PC-3 (cell line): Measurements from ENCODE around the gene KANSL1L. TPM values are rescaled to one million over a fixed set of nuclear protein-coding genes. Genes with fewer than 3 reads are reported as not detected.
"Not testable (repeated sequence)": the region's sequence is repeated elsewhere in the genome, so short reads cannot be mapped to it uniquely, and the experiment has no call there.

Source experiments
- ATAC-seq: fragments of 200-7000 bp; cut with Tn5 transposase; 2 replicates; pipeline ENCODE4 v1.9.1; 2020; ENCODE audit warnings: mild to moderate bottlenecking, moderate library complexity
- BruUV-seq: library from RNA; stranded (reverse); fragments of 400-500 nt; replicated peaks from 2 replicates; lab custom pipeline; 2021; lab: Mats Ljungman, UMichigan
- CTCF ChIA-PET: fragments of 300-600 bp; sonication (Branson Sonifier 250); formaldehyde crosslinking; loops from one replicate; lab custom pipeline; 2022; ENCODE audit warnings: antibody characterized with exemption; lab: Charles Lee
- POLR2A ChIA-PET: fragments of 300-600 bp; sonication (Branson Sonifier 250); formaldehyde crosslinking; loops from one replicate; lab custom pipeline; 2022; ENCODE audit warnings: antibody characterized with exemption; ENCODE audit not compliant: unreplicated experiment; lab: Charles Lee
- DNase-seq: peaks from one replicate; pipeline ENCODE4 v3.0.0-alpha.2; 2015
- H2AFZ ChIP-seq: fragments of 300-600 bp; sonication (generic); 2 replicates; pipeline ENCODE4 v1.6.0; 2016; ENCODE audit warnings: antibody characterized with exemption, low read length
- H3F3A ChIP-seq: fragments of 300-600 bp; sonication (generic); one replicate; pipeline ENCODE4 v1.6.0; 2017; ENCODE audit warnings: antibody characterized with exemption, low read length, control low read depth, mild to moderate bottlenecking; ENCODE audit not compliant: unreplicated experiment
- H3K27ac ChIP-seq: fragments of 300-600 bp; sonication (generic); 2 replicates; pipeline ENCODE4 v1.5.1; 2016; ENCODE audit warnings: mild to moderate bottlenecking, low read length
- H3K27me3 ChIP-seq: fragments of 300-600 bp; sonication (generic); 2 replicates; pipeline ENCODE4 v1.6.1; 2016; ENCODE audit warnings: low read length, mixed read lengths
- H3K36me3 ChIP-seq: fragments of 300-600 bp; sonication (generic); 2 replicates; pipeline ENCODE4 v1.6.1; 2016; ENCODE audit warnings: low read depth, mixed run types, low read length, mixed read lengths
- H3K4me1 ChIP-seq: fragments of 300-600 bp; sonication (generic); 2 replicates; pipeline ENCODE4 v1.5.1; 2016; ENCODE audit warnings: low read length; ENCODE audit not compliant: insufficient read depth
- H3K4me2 ChIP-seq: fragments of 300-600 bp; sonication (generic); 2 replicates; pipeline ENCODE4 v1.6.0; 2016; ENCODE audit warnings: low read length
- H3K4me3 ChIP-seq: fragments of 300-600 bp; sonication (generic); 2 replicates; pipeline ENCODE4 v1.5.1; 2016; ENCODE audit warnings: mild to moderate bottlenecking, low read length, mixed read lengths
- H3K79me2 ChIP-seq: fragments of 300-600 bp; sonication (generic); 2 replicates; pipeline ENCODE4 v1.6.1; 2017; ENCODE audit warnings: low read length, mixed read lengths
- H3K9ac ChIP-seq: fragments of 300-600 bp; sonication (generic); 2 replicates; pipeline ENCODE4 v1.6.0; 2016; ENCODE audit warnings: mild to moderate bottlenecking, low read length
- H3K9me2 ChIP-seq: fragments of 300-600 bp; sonication (generic); replicated peaks from 2 replicates; pipeline ENCODE4 v1.6.1; 2016; ENCODE audit warnings: mixed run types, low read length, mixed read lengths
- H3K9me3 ChIP-seq: fragments of 300-600 bp; sonication (generic); 2 replicates; pipeline ENCODE4 v1.6.1; 2016; ENCODE audit warnings: low read length, mixed read lengths
- H4K20me1 ChIP-seq: fragments of 300-600 bp; sonication (generic); 2 replicates; pipeline ENCODE4 v1.6.1; 2016; ENCODE audit warnings: low read length, mixed read lengths
- EZH2 ChIP-seq: fragments of 300-600 bp; sonication (generic); IDR thresholded peaks from one replicate; pipeline ENCODE4 v1.6.1; 2017; ENCODE audit warnings: antibody characterized with exemption, mild to moderate bottlenecking, low read length; ENCODE audit not compliant: unreplicated experiment
- EZH2phosphoT487 ChIP-seq: fragments of 300-600 bp; sonication (generic); IDR thresholded peaks from 2 replicates; pipeline ENCODE4 v1.6.1; 2018; ENCODE audit warnings: mild to moderate bottlenecking, antibody characterized with exemption, low read length, borderline replicate concordance
- intact Hi-C: fragments of 100-400 bp; cut with micrococcal nuclease; formaldehyde crosslinking; loops from 2 replicates; pipeline ENCODE4 v1.9.0; 2023
- total RNA-seq: library from RNA; depleted of rRNA; stranded (reverse); fragments of >200 nt; gene quantifications from 2 replicates; pipeline ENCODE4 v1.2.3, GENCODE V29; 2014
- TF ChIP-seq, protein P1 (sequence below): fragments of 300-600 bp; sonication (generic); conservative IDR thresholded peaks from 2 replicates; pipeline ENCODE4 v1.5.1; 2017; ENCODE audit warnings: antibody characterized with exemption, low read depth, mild to moderate bottlenecking, low read length

KANSL1L gene
- total RNA-seq, 1 experiment from 2014 or later = 2.3 TPM

GRCh38 chr2:210180477-210180876, 9.3 kb upstream of the KANSL1L start:
- Histone ChIP-seq H3K9me3 (no peaks in the 10 kb centered on the region), H3K4me1 (no peaks in the 10 kb centered on the region), H3K4me2 (no peak overlapping the region), H3K27me3 (peaks cover 13% of the 10 kb centered on the region; the same call in 1 of the 2 replicates), H3F3A (no peaks in the 10 kb centered on the region), H3K4me3 (no peak overlapping the region), H3K79me2 (no peaks in the 10 kb centered on the region), H3K9me2 (no peaks in the 10 kb centered on the region), H3K9ac (no peak overlapping the region), H3K36me3 (no peaks in the 10 kb centered on the region), H2AFZ (no peak overlapping the region), H4K20me1 (no peaks in the 10 kb centered on the region), H3K27ac (no peak overlapping the region)
- intact Hi-C loops = no loop called here
- ATAC-seq (no peak), DNase-seq (no peak)
- CTCF ChIA-PET = no interaction called here
- BruUV-seq = no TSS peak
- POLR2A ChIA-PET = no interaction called here
- TF ChIP-seq, protein P1, sequence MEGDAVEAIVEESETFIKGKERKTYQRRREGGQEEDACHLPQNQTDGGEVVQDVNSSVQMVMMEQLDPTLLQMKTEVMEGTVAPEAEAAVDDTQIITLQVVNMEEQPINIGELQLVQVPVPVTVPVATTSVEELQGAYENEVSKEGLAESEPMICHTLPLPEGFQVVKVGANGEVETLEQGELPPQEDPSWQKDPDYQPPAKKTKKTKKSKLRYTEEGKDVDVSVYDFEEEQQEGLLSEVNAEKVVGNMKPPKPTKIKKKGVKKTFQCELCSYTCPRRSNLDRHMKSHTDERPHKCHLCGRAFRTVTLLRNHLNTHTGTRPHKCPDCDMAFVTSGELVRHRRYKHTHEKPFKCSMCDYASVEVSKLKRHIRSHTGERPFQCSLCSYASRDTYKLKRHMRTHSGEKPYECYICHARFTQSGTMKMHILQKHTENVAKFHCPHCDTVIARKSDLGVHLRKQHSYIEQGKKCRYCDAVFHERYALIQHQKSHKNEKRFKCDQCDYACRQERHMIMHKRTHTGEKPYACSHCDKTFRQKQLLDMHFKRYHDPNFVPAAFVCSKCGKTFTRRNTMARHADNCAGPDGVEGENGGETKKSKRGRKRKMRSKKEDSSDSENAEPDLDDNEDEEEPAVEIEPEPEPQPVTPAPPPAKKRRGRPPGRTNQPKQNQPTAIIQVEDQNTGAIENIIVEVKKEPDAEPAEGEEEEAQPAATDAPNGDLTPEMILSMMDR = no peak
- TF ChIP-seq EZH2phosphoT487 (no peak), EZH2 (no peak)

DNA sequence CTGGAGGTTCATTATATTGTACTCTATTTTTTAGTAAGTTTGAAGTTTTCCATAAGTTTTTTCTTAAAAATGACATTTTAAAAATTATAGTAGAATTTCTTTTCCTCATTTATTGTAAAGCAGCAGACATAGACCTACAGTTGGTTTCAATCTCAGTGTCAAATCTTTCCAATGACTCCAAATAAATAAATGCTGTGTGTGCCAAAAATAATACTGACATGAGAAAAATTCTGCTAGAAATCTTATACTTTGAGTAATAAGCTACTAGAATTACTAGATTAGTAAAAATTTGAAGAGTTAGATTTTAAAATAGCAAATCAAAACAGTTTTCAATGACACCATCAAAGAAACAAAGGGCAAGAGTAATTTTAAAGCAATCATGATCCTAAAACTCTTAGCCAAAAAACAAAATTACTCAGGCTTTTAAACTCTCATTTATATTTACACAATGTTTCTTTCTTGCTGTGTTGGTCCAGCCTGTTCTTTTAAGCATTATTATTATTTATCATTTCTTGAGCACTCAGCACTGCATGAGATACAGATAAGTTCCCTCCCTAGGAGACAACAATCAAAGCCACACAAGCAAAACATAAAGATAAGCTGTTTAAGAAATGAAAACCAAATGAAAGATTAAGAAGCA, 8.3 kb upstream of the KANSL1L start:
- CTCF ChIA-PET = no interaction called here
- Histone ChIP-seq H3K4me2 (no peak overlapping the region), H3K9me3 (no peaks in the 10 kb centered on the region), H2AFZ (no peak overlapping the region), H3K4me3 (no peak overlapping the region), H3K4me1 (no peaks in the 10 kb centered on the region), H3K9ac (no peak overlapping the region), H3K79me2 (no peaks in the 10 kb centered on the region), H3K9me2 (no peaks in the 10 kb centered on the region), H3K27ac (no peak overlapping the region), H3K27me3 (peaks cover 13% of the 10 kb centered on the region; the same call in 1 of the 2 replicates), H4K20me1 (no peaks in the 10 kb centered on the region), H3F3A (no peaks in the 10 kb centered on the region), H3K36me3 (no peaks in the 10 kb centered on the region)
- DNase-seq (no peak), ATAC-seq (no peak)
- intact Hi-C loops = no loop called here
- POLR2A ChIA-PET = no interaction called here
- no TSS peak for BruUV-seq
- TF ChIP-seq, protein P1 = no peak
- TF ChIP-seq EZH2phosphoT487 (no peak), EZH2 (no peak)

GRCh38 chr2:210177769-210178168, 6.6 kb upstream of the KANSL1L start:
- ChIA-PET POLR2A (no interaction called here), CTCF (no interaction called here)
- no peaks in the 10 kb centered on the region for H3K79me2 ChIP-seq
- TF ChIP-seq EZH2phosphoT487 (no peak), EZH2 (no peak)
- TF ChIP-seq, protein P1 = no peak
- BruUV-seq = no TSS peak
- no peaks in the 10 kb centered on the region for H3K4me1 ChIP-seq
- no peaks in the 10 kb centered on the region for H4K20me1 ChIP-seq
- ATAC-seq (no peak), DNase-seq (no peak)
- H3K9ac ChIP-seq = no peak overlapping the region
- peaks cover 13% of the 10 kb centered on the region; the same call in 1 of the 2 replicates for H3K27me3 ChIP-seq
- no peak overlapping the region for H3K27ac ChIP-seq
- H3F3A ChIP-seq = no peaks in the 10 kb centered on the region
- H3K36me3 ChIP-seq = no peaks in the 10 kb centered on the region
- H3K9me3 ChIP-seq = no peaks in the 10 kb centered on the region
- H2AFZ ChIP-seq = no peak overlapping the region
- no peak overlapping the region for H3K4me2 ChIP-seq
- intact Hi-C loops = no loop called here
- H3K4me3 ChIP-seq = no peak overlapping the region
- H3K9me2 ChIP-seq = no peaks in the 10 kb centered on the region

GRCh38 chr2:210177115-210177514, 5.9 kb upstream of the KANSL1L start:
- H3K27ac ChIP-seq, H2AFZ ChIP-seq, DNase-seq, ATAC-seq, H3K9me3 ChIP-seq, H3K4me1 ChIP-seq, H3K4me3 ChIP-seq, H3K9me2 ChIP-seq, H4K20me1 ChIP-seq, CTCF ChIA-PET, H3K36me3 ChIP-seq, H3K79me2 ChIP-seq, H3K9ac ChIP-seq, H3K4me2 ChIP-seq, POLR2A ChIA-PET, H3F3A ChIP-seq, intact Hi-C loops, BruUV-seq: not testable (repeated sequence)
- peaks cover 13% of the 10 kb centered on the region; the same call in 1 of the 2 replicates for H3K27me3 ChIP-seq
